Activated CD8-positive, alpha-beta memory T cell treated with anti-CD3 and anti-CD28 coated beads, Interleukin-2, amount 10 ng/mL, durations not matched to agents 7 days and 5 days (primary cell): ENCODE data around the gene CD200R1. TPM values are rescaled to one million over a fixed set of nuclear protein-coding genes. Genes with fewer than 3 reads are reported as not detected.

Experiments used
- ATAC-seq: fragments of 150-1000 bp; cut with Tn5 transposase; one replicate; pipeline ENCODE4 v1.10.0; 2021; ENCODE audit warnings: moderate library complexity
- CTCF ChIA-PET: fragments of 350-600 bp; sonication (Branson Sonifier 250); formaldehyde crosslinking; loops from one replicate; lab custom pipeline; 2021; ENCODE audit warnings: antibody characterized with exemption; lab: Charles Lee
- DNase-seq: peaks from one replicate; pipeline ENCODE4 v3.0.0-alpha.2; 2020
- H3K27ac Mint-ChIP-seq: one replicate; pipeline ENCODE4 v1.8.0; 2021; ENCODE audit warnings: mild to moderate bottlenecking, mixed read lengths
- H3K27me3 Mint-ChIP-seq: one replicate; pipeline ENCODE4 v1.8.0; 2021; ENCODE audit warnings: mixed read lengths
- H3K36me3 Mint-ChIP-seq: one replicate; pipeline ENCODE4 v1.8.0; 2021; ENCODE audit warnings: mild to moderate bottlenecking, mixed read lengths
- H3K4me1 Mint-ChIP-seq: one replicate; pipeline ENCODE4 v1.8.0; 2021; ENCODE audit warnings: mixed read lengths
- H3K4me3 Mint-ChIP-seq: one replicate; pipeline ENCODE4 v1.8.0; 2021; ENCODE audit warnings: mild to moderate bottlenecking, moderate library complexity, mixed read lengths
- H3K9me3 Mint-ChIP-seq: one replicate; pipeline ENCODE4 v1.8.0; 2022; ENCODE audit warnings: low read depth, mixed read lengths
- total RNA-seq, 2 experiments: library from RNA; stranded (reverse); gene quantifications; one replicate each; pipeline ENCODE4 v1.2.3, GENCODE V29; 2021

Gene CD200R1
- 10 to 100 TPM in 1 of 2 experiments, 1 to 10 TPM in 1; 9.5 to 11.7 TPM for total RNA-seq

GRCh38 chr3:112974894-112975293 lies at the start of gene CD200R1:
Gene CD200R1 (minus strand): TSS chr3:112975103. CDS start chr3:112974857, 246 bp downstream.
- Mint-ChIP-seq H3K4me3 (peak within 1 kb of the TSS; percentile 87), H3K36me3 (peaks cover 12% of the 10 kb centered on the region), H3K9me3 (no peaks in the 10 kb centered on the region), H3K4me1 (peaks cover 65% of the 10 kb centered on the region), H3K27ac (peak within 1 kb of the TSS; percentile 90), H3K27me3 (no peaks in the 10 kb centered on the region)
- DNase-seq (no peak), ATAC-seq (peak; percentile 50)
- CTCF ChIA-PET = interaction anchor here (0.7 to 6.4 kb wide), 9 partner anchors 16 to 808 kb away, joined by 3 to 73 read pairs (median 6); partner anchors contain the start of gene GTPBP8

- ATAC-seq = no peak
- Mint-ChIP-seq H3K27ac (no peak overlapping the region), H3K27me3 (no peaks in the 10 kb centered on the region)
Measured at GRCh38 chr3:113021471-113021870, 46.6 kb upstream of the CD200R1 start.

GRCh38 chr3:113019182-113020137 lies 44.6 kb upstream of the CD200R1 start:
- Mint-ChIP-seq H3K27ac (peak overlapping the region; percentile 90), H3K27me3 (no peaks in the 10 kb centered on the region), H3K4me1 (peaks cover 43% of the 10 kb centered on the region), H3K4me3 (peak overlapping the region; percentile 91), H3K9me3 (no peaks in the 10 kb centered on the region), H3K36me3 (peaks cover 30% of the 10 kb centered on the region)
- CTCF ChIA-PET = interaction anchor here (1.0 to 2.0 kb wide), 6 partner anchors 10 to 285 kb away, joined by 3 to 9 read pairs (median 6); no protein-coding TSS in a partner anchor
- ATAC-seq (peak; percentile 96), DNase-seq (peak; percentile 92)

More at GRCh38 chr3:113021471-113021870, 46.6 kb upstream of the CD200R1 start:
- CTCF ChIA-PET = interaction anchor here (1.0 to 1.9 kb wide), 3 partner anchors 14 to 443 kb away, joined by 3 to 7 read pairs (median 3); no protein-coding TSS in a partner anchor
- H3K4me1 Mint-ChIP-seq = peaks cover 33% of the 10 kb centered on the region
- no peak overlapping the region for H3K4me3 Mint-ChIP-seq
- H3K36me3 Mint-ChIP-seq = peaks cover 14% of the 10 kb centered on the region
- H3K9me3 Mint-ChIP-seq = no peaks in the 10 kb centered on the region
- DNase-seq = no peak

GRCh38 chr3:113018536-113019181 lies 43.8 kb upstream of the CD200R1 start:
- Mint-ChIP-seq H3K9me3 (no peaks in the 10 kb centered on the region), H3K4me3 (peak overlapping the region; percentile 91), H3K4me1 (peaks cover 48% of the 10 kb centered on the region), H3K27ac (peak overlapping the region; percentile 90), H3K36me3 (peaks cover 35% of the 10 kb centered on the region), H3K27me3 (no peaks in the 10 kb centered on the region)
- ATAC-seq = no peak
- no peak for DNase-seq
- CTCF ChIA-PET = interaction anchor here (0.7 to 2.0 kb wide), 7 partner anchors 9 to 284 kb away, joined by 3 to 9 read pairs (median 4); partner anchors contain the start of gene GTPBP8

- H3K27me3 Mint-ChIP-seq = no peaks in the 10 kb centered on the region
- no peak overlapping the region for H3K27ac Mint-ChIP-seq
- no peak for ATAC-seq
- CTCF ChIA-PET = interaction anchor here (0.6 to 1.4 kb wide), 4 partner anchors 12 to 39 kb away, joined by 3 to 5 read pairs (median 4); partner anchors contain the start of gene CD200R1
- no peak overlapping the region for H3K4me3 Mint-ChIP-seq
- H3K9me3 Mint-ChIP-seq = no peaks in the 10 kb centered on the region
- peaks cover 65% of the 10 kb centered on the region for H3K36me3 Mint-ChIP-seq
- peaks cover 45% of the 10 kb centered on the region for H3K4me1 Mint-ChIP-seq
- DNase-seq = no peak
Measured at GRCh38 chr3:113013593-113013992, 38.7 kb upstream of the CD200R1 start.

GRCh38 chr3:113008117-113008516 lies 33.2 kb upstream of the CD200R1 start:
- H3K27ac Mint-ChIP-seq = no peak overlapping the region
- H3K27me3 Mint-ChIP-seq = no peaks in the 10 kb centered on the region
- H3K4me3 Mint-ChIP-seq = no peak overlapping the region
- no peak for ATAC-seq
- peaks cover 68% of the 10 kb centered on the region for H3K36me3 Mint-ChIP-seq
- no peak for DNase-seq
- CTCF ChIA-PET = interaction anchor here (1.0 to 3.0 kb wide), 5 partner anchors 11 to 426 kb away, joined by 3 to 8 read pairs (median 6); partner anchors contain the start of gene GTPBP8
- H3K9me3 Mint-ChIP-seq = no peaks in the 10 kb centered on the region
- H3K4me1 Mint-ChIP-seq = peaks cover 46% of the 10 kb centered on the region

GRCh38 chr3:113006359-113007056 lies 31.6 kb upstream of the CD200R1 start:
- no peak for DNase-seq
- peaks cover 63% of the 10 kb centered on the region for H3K36me3 Mint-ChIP-seq
- ATAC-seq = no peak
- H3K27me3 Mint-ChIP-seq = no peaks in the 10 kb centered on the region
- CTCF ChIA-PET = interaction anchor here (0.9 to 2.0 kb wide), 4 partner anchors 12 to 272 kb away, joined by 3 to 9 read pairs (median 3); a partner anchor contains a TSS
- H3K9me3 Mint-ChIP-seq = no peaks in the 10 kb centered on the region
- peaks cover 54% of the 10 kb centered on the region for H3K4me1 Mint-ChIP-seq
- peak overlapping the region; percentile 71 for H3K4me3 Mint-ChIP-seq
- H3K27ac Mint-ChIP-seq = peak overlapping the region; percentile 96

GRCh38 chr3:113005611-113006010 lies 30.7 kb upstream of the CD200R1 start:
- no peak for DNase-seq
- no peaks in the 10 kb centered on the region for H3K9me3 Mint-ChIP-seq
- no peaks in the 10 kb centered on the region for H3K27me3 Mint-ChIP-seq
- H3K4me1 Mint-ChIP-seq = peaks cover 60% of the 10 kb centered on the region
- peak; percentile 82 for ATAC-seq
- peak overlapping the region; percentile 71 for H3K4me3 Mint-ChIP-seq
- CTCF ChIA-PET = interaction anchor here (0.9 to 2.0 kb wide), 5 partner anchors 13 to 444 kb away, joined by 3 to 9 read pairs (median 3); partner anchors contain the start of genes ATG3 and SLC35A5
- H3K27ac Mint-ChIP-seq = peak overlapping the region; percentile 96
- H3K36me3 Mint-ChIP-seq = peaks cover 66% of the 10 kb centered on the region

GRCh38 chr3:113002679-113003078 lies 27.8 kb upstream of the CD200R1 start:
- CTCF ChIA-PET = interaction anchor here (1.5 to 2.4 kb wide), 2 partner anchors 12 to 360 kb away, joined by 7 to 11 read pairs; partner anchors contain the start of gene GTPBP8
- Mint-ChIP-seq H3K4me3 (no peak overlapping the region), H3K27ac (peak overlapping the region; percentile 79)

GRCh38 chr3:113002037-113002436 lies 27.1 kb upstream of the CD200R1 start:
- H3K36me3 Mint-ChIP-seq = peaks cover 66% of the 10 kb centered on the region
- H3K4me1 Mint-ChIP-seq = peaks cover 63% of the 10 kb centered on the region
- peak overlapping the region; percentile 79 for H3K27ac Mint-ChIP-seq
- no peak for ATAC-seq
- DNase-seq = no peak
- CTCF ChIA-PET = interaction anchor here (1.2 to 2.4 kb wide), 3 partner anchors 11 to 359 kb away, joined by 3 to 12 read pairs (median 11); partner anchors contain the start of gene GTPBP8
- H3K9me3 Mint-ChIP-seq = no peaks in the 10 kb centered on the region
- H3K4me3 Mint-ChIP-seq = no peak overlapping the region
- H3K27me3 Mint-ChIP-seq = no peaks in the 10 kb centered on the region

More at GRCh38 chr3:113002679-113003078, 27.8 kb upstream of the CD200R1 start:
- Mint-ChIP-seq H3K4me1 (peaks cover 64% of the 10 kb centered on the region), H3K36me3 (peaks cover 69% of the 10 kb centered on the region), H3K9me3 (no peaks in the 10 kb centered on the region), H3K27me3 (no peaks in the 10 kb centered on the region)
- DNase-seq (peak; percentile 76), ATAC-seq (peak; percentile 84)

- DNase-seq (no peak), ATAC-seq (no peak)
- Mint-ChIP-seq H3K4me3 (no peak overlapping the region), H3K36me3 (peaks cover 58% of the 10 kb centered on the region), H3K9me3 (no peaks in the 10 kb centered on the region), H3K4me1 (peaks cover 56% of the 10 kb centered on the region), H3K27me3 (no peaks in the 10 kb centered on the region), H3K27ac (peak overlapping the region; percentile 28)
- CTCF ChIA-PET = interaction anchor here (1.1 to 2.4 kb wide), 3 partner anchors 9 to 358 kb away, joined by 3 to 12 read pairs (median 11); partner anchors contain the start of gene GTPBP8
Measured at GRCh38 chr3:113000691-113001090, 25.8 kb upstream of the CD200R1 start.

- Mint-ChIP-seq H3K9me3 (no peaks in the 10 kb centered on the region), H3K27ac (no peak overlapping the region), H3K4me1 (peaks cover 50% of the 10 kb centered on the region), H3K36me3 (peaks cover 37% of the 10 kb centered on the region), H3K27me3 (no peaks in the 10 kb centered on the region), H3K4me3 (no peak overlapping the region)
- no peak for DNase-seq
- CTCF ChIA-PET = no interaction called here
- no peak for ATAC-seq
Measured at GRCh38 chr3:112995800-112996199, 20.9 kb upstream of the CD200R1 start.
